T-helper 1 cell treated with Interleukin-12 subunit alpha and Interleukin-12 subunit beta and Interleukin-4 antibody, amounts not matched to agents 30 ng/mL and 1 ng/mL, for 36 hours (primary cell): Measurements from ENCODE around the gene C1QTNF7. TPM values are rescaled to one million over a fixed set of nuclear protein-coding genes. Genes with fewer than 3 reads are reported as not detected.

Experiments used
- intact Hi-C: fragments of 100-400 bp; cut with micrococcal nuclease; formaldehyde crosslinking; loops from one replicate; pipeline ENCODE4 v1.15.1; 2024
- total RNA-seq: library from RNA; stranded (reverse); gene quantifications from 2 replicates; pipeline ENCODE4 v1.2.3, GENCODE V29; 2022

The C1QTNF7 gene, protein sequence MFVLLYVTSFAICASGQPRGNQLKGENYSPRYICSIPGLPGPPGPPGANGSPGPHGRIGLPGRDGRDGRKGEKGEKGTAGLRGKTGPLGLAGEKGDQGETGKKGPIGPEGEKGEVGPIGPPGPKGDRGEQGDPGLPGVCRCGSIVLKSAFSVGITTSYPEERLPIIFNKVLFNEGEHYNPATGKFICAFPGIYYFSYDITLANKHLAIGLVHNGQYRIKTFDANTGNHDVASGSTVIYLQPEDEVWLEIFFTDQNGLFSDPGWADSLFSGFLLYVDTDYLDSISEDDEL
- not detected in 2 replicates for total RNA-seq

DNA sequence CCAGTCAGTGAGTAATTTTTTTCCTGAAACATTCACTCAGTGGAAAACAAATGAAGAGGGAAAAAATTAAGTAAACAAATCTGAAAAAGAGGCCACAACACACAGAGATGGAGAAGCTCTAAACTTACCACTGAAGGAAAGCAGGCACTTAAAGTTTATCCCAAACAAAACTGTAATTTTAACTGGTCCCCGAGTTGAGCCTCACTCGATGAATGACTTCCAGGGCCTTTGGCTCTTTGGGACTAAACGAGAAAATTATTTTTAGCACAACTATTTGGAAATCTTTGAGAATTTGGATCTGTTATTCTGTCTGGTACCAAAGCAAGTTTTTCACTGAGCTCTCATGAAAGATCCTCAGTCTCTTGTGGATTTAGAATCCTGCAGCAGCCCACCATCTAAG, at the start of gene C1QTNF7:
Gene C1QTNF7, plus strand, starts transcription at position 333 of the 400 bp plus-strand sequence. CDS start 7,711 bp downstream, outside the sequence.
- intact Hi-C loops: no loop called here

DNA sequence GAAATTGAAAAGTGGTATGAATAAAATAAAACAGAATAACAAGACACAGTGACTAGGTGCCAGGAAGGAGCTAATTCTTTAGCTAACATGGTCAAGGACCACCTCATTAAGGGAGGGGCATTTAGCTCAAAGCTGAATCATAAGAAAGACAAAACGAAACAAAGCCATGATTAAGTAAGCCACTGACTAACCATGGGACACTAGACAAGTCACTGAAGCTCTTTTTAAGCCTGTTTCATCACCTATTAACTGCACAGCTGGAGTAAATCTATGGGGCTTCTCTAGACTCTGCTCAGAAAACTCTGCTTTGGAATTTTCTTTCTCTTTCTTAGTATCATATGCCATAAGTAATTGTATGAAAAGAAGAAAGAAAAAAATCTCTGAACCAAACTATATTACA, 49.8 kb upstream of the C1QTNF7 start:
- intact Hi-C loops: no loop called here

DNA sequence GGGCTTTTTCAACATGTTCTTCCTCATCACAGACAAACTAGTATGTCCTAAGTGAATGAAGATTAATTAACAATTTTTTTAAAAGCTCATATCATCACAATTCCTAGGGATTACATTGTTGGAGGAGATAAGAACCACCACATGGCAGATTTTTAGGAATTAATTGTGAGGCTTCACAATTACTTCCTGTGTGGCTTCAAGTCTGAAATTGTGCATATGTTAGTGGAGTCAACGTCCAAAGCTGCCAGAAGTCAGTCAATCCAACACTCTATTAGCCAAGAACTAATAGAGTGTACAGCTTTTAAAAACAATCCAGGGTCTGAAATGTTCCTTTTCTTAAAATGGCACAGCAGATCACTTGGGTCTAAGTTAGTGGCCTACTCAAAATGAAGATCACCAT, 49.3 kb upstream of the C1QTNF7 start:
- intact Hi-C loops: no loop called here

DNA sequence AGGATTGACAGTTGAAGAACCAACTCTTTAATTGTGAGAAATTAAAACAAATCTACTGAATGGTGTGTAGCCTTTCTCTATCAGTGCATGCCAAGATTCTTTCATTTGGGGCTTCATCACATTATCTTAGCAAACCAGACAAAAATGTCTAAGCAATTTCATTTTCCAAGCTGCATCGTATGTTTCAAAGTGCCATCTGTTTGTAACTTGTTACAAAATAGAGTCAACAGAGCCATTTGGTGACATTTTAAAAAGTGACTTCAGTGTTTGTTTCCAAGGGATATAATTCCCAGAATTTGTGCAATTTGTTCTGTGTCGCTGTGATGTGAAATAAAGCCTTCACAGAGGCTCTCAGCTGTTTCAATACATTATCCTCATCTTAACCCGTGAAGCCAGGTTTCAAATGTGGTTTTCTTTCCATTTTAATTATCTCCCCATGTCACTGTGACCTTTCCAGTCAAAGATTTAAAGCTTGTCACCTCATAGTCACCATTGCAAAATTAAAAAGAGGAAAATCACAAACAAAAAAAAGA, 46.0 kb upstream of the C1QTNF7 start:
- intact Hi-C loops: no loop called here

DNA sequence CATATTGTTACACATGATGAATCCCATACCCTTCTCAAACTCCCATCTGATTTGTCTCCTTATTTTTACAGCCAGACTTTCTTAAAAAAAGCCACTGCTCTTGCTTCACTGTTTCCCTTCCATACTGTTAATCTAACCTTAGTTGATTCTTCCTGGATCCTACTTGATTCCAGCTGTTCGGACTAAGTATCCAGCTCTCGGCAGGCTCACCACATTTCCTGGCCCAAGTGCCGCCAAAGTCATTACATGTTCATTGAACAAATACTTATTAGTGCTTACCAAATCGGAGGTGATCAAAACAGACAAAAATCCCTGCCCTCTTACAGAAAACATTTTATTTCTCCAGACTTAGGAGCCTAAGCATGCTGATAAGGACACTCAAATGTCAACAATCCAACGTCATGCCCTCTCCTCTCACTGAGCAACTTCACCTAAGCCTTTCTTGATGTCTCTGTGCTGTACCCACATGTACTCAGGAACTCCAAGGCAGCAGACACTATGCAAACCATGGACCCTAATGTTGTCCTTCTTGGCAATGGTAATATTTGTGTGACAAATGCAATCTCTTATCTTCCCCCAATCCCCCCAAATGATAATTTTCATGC, 45.1 kb upstream of the C1QTNF7 start:
- intact Hi-C loops: no loop called here

DNA sequence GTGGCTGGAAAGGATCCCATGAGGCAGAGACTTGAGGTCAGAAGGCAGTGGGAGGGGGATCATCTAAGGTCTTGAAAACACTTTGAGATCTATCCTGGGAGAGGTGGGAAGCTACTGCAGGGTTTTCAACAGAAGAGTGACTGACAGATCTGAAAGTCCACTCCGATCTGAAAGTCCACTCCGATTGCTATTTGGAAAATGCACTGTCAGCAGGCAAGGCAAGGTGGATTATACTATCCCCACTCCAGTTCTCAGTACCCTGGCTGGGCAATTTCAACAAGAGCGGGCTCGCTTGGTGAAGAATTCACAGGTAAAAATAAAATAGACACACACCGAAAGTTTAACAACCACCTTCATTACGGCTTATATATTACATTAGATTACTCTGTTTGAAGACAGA, 42.3 kb upstream of the C1QTNF7 start:
- intact Hi-C loops: no loop called here

DNA sequence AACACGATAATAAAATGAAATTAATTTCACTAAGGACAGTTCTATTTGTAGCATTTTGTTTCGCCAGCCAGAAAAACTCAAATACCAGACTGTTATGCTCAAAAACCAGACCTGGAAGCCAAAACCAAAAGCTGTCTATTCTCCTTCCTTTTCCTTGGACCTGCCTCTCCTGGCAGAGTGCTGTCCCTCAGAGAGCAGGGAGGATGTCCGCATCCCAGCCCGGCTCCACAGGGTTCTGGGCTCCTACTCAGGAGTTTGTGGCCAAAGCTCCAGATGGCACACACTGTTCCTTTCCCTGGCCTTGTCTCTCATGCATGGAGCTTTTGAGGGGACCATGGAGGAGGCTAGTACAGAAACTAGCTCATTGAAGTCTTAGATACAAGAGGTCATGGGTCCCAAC, 41.9 kb upstream of the C1QTNF7 start:
- intact Hi-C loops: no loop called here

DNA sequence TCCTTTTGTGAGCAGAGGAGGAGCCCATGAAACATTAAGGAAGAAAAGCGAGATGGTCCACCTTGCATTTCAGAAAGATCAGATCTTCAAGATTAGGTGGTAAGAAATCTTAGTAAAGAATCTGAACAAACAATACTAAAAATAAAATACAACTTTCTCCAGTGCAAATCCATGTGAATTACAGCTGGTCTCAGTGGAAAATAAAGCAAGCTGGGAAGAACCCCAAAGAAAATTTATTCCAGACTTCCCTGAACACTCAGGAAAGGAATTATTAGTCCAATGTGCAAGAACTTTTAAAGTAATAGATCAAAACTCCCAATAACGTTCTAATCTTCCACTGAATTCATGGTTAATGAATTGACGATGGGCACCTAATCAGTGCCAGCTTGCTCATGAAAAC, 37.3 kb upstream of the C1QTNF7 start:
- intact Hi-C loops: loop anchor here (10.0 kb wide), 1 partner anchor 386 kb away; the partner anchor contains the start of gene CPEB2

DNA sequence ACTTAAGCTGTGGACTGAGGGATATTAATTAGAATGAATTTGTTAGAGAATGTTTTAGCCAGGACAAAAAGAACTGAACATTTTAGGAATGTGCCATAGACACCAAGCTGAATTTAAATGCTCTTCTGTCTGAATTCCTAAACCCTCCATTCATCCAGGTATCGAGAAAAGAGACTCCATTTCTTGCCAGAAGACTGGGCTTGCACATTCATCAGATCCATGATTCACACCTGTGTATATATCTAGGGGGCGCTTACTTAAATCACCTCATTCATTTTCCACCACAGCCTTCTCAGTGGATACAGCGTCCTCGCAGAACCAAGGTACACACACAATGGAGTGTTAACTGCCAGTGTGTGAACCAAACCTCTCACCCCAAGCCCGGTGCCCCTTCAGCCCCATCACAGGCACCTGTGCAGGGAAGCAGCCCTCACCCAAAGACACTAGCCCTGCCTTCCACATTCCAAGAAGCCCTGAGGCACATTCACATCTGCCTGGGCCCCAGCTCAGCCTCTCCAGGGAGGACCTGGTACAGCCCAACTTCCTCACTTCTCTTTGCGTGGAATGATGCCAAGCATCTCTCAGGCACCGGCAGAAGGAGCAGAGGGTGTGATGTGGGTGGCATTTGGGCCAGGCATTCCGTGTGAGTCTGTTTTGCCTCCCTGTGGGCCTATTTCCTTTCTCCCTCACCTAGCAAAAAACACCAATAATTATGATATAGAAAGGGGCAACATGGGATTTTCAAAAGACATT, 35.6 kb upstream of the C1QTNF7 start:
- intact Hi-C loops: loop anchor here (10.0 kb wide), 1 partner anchor 387 kb away; the partner anchor contains the start of gene CPEB2

DNA sequence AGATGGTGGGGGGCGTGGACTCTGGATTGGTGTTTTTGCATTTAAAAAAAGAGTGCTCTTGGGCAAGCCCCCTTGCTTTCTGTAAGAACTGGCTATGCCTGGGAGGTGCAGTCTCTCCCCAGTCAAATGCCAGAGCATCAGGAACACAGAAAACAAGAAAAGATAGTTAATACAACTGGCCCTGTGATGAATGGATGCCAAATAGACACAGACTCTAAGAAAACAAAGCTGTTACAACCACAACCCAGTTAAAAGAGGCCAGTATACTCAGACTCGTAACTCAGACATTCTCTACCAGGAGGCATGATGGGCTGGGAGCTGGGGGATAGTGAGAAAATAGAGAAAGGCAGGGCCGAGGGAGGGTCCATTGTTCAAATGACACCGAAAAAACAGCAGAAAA, 32.5 kb upstream of the C1QTNF7 start:
- intact Hi-C loops: loop anchor here (10.0 kb wide), 1 partner anchor 391 kb away; the partner anchor contains the start of gene CPEB2

DNA sequence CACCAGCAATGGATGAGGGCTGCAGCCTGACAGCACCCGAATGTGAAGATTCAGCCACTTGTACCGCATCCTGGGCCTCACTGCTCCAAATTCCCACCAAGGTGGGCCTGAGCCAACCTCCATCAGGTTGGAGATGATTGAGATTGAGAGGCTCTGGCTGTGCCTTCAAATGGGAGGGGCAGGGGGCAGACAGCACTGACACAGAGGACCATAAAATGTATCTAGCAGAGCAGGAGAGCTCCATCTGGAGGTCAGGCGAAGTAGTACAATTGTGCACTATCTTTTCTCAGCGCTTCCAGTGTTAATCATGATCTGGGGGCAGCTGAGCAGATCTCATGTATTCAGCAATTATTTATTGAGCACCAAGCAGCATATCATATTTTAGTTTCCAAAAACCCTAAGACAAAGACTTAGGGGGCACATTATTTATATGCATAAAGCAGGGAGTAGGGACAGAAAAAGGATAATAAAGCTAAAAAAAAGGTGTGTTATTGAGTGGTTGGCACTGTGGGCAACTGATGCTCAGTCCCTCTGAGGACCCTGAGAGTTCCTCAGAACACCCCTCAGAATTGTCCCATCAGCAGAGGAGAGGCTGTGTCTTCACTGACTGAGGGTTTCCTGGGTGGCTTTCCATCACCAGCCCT, 31.6 kb upstream of the C1QTNF7 start:
- intact Hi-C loops: loop anchor here (1.0 to 10.0 kb wide), 7 partner anchors 61 to 1740 kb away; partner anchors contain the start of gene CPEB2

DNA sequence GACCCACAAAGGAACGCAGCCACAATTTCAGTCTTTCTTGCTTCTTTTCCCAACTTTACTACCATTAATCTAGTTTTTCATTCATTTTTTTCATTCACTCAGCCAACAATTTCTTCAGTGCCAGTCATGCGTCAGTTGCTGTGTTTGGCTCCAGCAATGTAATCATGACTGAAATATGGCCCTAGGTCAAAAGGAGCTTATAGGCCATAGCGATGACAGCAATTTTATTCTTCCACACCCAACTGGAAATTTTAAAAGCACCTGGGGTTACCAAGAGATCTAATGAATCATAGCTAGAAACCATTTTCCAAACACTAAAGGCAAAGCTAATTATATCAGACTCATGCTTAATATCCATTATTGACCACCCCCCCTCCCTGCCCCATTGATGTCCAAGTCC, 29.8 kb upstream of the C1QTNF7 start:
- intact Hi-C loops: loop anchor here (10.0 kb wide), 1 partner anchor 393 kb away; the partner anchor contains the start of gene CPEB2

DNA sequence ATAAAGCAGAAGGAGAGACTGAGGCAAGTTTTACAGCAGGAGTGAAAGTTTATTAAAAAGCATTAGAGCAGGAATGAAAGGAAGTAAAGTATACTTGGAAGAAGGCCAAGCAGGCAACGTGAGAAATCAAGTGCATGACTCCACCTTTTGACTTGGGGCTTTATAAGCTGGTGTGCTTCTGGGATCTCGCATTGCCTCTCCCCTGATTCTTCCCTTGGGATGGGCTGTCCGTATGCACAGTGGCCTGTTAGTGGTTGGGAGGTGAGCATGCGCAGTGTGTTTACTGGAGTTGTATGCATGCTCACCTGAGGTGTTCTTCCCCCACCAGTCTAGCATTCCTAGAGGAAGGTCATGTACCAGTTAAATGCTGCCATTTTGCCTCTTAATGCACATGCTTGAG, 29.1 kb upstream of the C1QTNF7 start:
- intact Hi-C loops: loop anchor here (10.0 kb wide), 1 partner anchor 394 kb away; the partner anchor contains the start of gene CPEB2

DNA sequence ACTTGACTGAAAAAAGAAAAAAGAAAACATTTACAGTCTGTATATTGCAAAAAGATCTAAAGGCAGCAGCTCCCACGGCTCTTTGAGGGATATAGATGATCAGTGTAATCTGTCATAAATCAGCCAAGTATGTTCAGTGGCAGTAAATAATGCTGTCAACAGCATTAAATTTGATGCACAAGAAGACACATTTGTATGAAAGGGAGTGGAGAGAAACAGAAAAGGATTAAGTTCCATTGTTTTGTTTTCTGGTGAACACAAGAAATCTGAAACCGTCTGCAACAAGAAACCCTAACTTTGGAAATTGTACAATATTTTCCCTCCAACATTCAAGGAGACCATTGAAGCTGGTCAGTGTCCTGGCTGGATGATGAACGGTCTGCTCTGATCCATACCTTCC, 27.6 kb upstream of the C1QTNF7 start:
- intact Hi-C loops: no loop called here

DNA sequence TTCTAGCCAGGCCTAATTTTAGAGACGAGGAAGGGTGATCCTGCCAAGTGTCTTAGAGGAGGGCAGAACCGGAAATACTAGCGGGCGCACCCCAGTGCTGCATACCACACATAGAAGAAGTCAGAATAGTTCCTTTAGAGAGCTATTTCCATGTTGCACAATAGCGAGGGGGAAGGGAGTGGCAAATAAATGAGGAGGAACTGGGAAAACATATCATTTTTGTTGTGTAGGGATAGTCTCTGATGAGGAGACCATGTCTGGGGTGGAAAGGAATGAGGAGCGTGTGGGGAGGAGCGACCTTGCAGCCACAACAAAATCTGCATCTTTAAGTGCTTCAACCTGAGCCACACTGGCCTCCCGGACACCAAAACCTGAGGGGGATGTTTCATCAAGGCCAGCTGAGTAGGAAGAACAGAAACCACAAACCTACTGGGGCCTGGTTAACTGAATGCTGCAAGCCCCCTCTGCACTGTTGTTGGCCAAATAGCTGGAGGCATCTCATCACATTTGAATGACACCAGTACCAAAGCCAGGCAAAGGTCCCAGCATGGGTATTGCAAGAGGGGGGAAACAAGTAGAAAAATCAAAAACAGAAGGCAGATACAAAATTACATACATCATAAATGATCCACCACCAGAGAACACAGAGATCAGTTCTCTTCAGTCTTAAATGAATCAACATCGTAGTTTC, 26.7 kb upstream of the C1QTNF7 start:
- intact Hi-C loops: loop anchor here (1.0 kb wide), 1 partner anchor 9 kb away; no protein-coding TSS in a partner anchor

DNA sequence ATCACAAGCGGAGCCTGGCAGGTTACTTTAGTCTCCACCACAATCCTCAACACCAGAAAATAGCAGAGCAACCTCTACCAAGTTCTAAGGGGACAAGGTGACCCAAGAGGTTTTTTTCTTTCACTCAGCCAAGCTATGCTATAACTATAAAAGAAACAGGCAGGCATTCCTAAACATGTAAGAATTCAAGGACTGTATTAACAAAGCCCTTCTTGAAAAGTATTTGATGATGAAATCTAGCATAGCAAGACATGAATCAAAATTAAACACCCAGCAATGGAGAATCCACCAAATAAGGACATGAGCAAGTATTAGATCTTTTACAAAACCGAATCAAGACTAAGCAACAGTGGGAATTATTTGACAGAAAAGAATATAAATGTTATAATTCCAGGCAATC, 25.7 kb upstream of the C1QTNF7 start:
- intact Hi-C loops: no loop called here

DNA sequence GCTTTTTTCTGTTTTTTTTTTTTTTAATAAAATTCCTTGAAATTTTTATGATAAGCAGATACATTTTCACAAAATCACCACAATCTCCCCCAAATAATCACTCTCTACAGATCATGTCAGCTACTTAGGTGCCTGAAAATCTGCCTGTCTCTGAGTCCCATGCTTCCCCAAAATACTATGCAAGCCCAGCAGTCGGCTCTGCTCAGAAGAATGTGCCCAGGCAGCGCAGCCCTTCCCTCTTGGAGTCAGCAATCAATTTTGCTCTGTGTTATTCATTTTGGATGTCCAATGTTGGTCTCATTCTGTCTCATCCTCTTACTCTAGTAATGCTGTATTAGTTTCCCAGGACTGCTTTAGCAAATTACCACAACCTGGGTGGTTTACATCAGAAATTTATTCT, 24.9 kb upstream of the C1QTNF7 start:
- intact Hi-C loops: no loop called here

DNA sequence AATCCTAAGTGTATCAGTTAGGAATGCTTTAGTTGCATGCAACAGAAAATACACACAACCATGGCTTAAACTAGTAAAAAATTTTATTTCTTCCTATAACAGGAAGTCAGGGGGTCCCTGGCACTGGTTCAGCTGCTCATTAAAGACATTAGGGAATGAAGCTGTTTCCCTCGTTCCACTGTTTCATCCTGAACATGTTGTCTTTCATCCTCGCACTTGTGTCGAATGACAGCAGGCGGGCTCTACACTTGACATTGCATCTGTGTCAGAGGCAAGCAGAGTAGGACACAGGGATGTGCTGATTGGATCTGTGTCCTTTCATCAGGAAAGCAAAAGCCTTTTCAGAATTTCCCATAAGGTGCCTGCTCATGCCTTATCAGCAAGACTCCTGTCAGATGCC, 22.8 kb upstream of the C1QTNF7 start:
- intact Hi-C loops: no loop called here

DNA sequence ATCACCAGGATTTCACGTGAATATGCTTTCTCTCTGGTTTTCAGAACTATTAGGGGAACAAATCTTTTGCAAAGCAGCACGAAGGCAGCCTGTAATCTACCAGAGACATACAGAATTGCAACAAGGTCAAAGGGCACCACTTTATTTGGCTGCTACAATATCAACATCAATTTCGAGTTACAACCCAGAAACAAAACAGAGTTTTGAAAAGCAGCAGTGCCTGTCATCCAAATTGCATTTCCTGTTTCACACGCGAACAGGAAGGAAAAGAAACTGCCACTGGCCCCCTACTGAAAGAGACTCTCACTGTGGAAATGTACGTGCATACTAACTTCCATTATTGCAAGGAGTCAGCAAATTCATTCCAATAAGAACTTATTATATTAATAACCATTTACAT, 17.1 kb upstream of the C1QTNF7 start:
- intact Hi-C loops: loop anchor here (1.0 to 5.0 kb wide), 2 partner anchors 9 to 47 kb away; no protein-coding TSS in a partner anchor

DNA sequence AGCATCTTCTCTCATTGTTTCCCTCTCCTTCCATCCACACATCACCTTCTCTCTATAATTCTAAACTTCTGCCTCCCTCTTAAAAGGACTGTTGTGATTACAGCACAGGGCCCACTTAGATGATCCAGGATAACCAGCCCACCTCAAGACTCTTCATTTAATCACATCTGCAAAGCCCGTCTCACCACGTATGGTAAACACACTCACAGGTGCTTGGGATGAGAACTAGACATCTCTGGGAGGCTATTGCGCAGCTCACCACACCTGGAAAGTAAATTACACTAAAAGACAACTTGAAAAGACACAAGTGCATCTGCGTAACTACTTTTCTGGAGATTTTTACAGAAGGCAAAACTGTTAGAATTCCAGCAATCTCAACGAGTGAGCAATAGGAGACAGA, 15.4 kb upstream of the C1QTNF7 start:
- intact Hi-C loops: loop anchor here (5.0 kb wide), 1 partner anchor 45 kb away; no protein-coding TSS in a partner anchor
